Natural killer cell (primary cell): ENCODE measurements around the gene EXOC4. TPM values are rescaled to one million over a fixed set of nuclear protein-coding genes. Genes with fewer than 3 reads are reported as not detected.

Source experiments
- ATAC-seq, 3 donors: fragments of 150-1000 bp in 2 of 3; fragments of 200-7000 bp in 1 of 3; cut with Tn5 transposase; 1 replicate in 1 of 3; 2 replicates in 2 of 3; pipeline ENCODE4 v1.10.0; 2021; ENCODE audit warnings: mild to moderate bottlenecking in 2 of 3, moderate library complexity in 2 of 3
- DNase-seq, 2 donors: peaks; one replicate each; pipeline versions ENCODE4 v3.0.0 to v3.0.0-alpha.2; 2013 to 2021; ENCODE audit warnings: mixed read lengths in 1 of 2
- H3K27ac ChIP-seq: one replicate; pipeline ENCODE4 v1.5.1; 2013; ENCODE audit warnings: mild to moderate bottlenecking, low read length
- H3K27me3 ChIP-seq: one replicate; pipeline ENCODE4 v1.6.1; 2013; ENCODE audit warnings: low read length; ENCODE audit not compliant: control insufficient read depth, insufficient read depth
- H3K36me3 ChIP-seq: one replicate; pipeline ENCODE4 v1.6.1; 2013; ENCODE audit warnings: low read length; ENCODE audit not compliant: control insufficient read depth, insufficient read depth
- H3K4me1 ChIP-seq: one replicate; pipeline ENCODE4 v1.6.1; 2013; ENCODE audit warnings: low read length; ENCODE audit not compliant: control insufficient read depth, insufficient read depth
- H3K4me3 ChIP-seq: one replicate; pipeline ENCODE4 v1.5.1; 2013; ENCODE audit warnings: low read length
- H3K9me3 ChIP-seq: one replicate; pipeline ENCODE4 v1.6.1; 2013; ENCODE audit warnings: low read length; ENCODE audit not compliant: control insufficient read depth, insufficient read depth
- H3K27ac Mint-ChIP-seq, 2 donors: one replicate each; pipeline ENCODE4 v1.8.0; 2022; ENCODE audit warnings: mild to moderate bottlenecking in 2 of 2, mixed read lengths in 2 of 2, moderate library complexity in 1 of 2
- H3K27me3 Mint-ChIP-seq, 2 donors: one replicate each; pipeline ENCODE4 v1.8.0; 2022; ENCODE audit warnings: low read depth in 2 of 2, mixed read lengths in 2 of 2
- H3K36me3 Mint-ChIP-seq: one replicate; pipeline ENCODE4 v1.8.0; 2022; ENCODE audit warnings: mixed read lengths
- H3K4me1 Mint-ChIP-seq, 2 donors: one replicate each; pipeline ENCODE4 v1.8.0; 2022; ENCODE audit warnings: mixed read lengths in 2 of 2
- H3K4me3 Mint-ChIP-seq: one replicate; pipeline ENCODE4 v1.8.0; 2022; ENCODE audit warnings: mild to moderate bottlenecking, moderate library complexity, mixed read lengths
- H3K9me3 Mint-ChIP-seq, 2 donors: one replicate each; pipeline ENCODE4 v1.8.0; 2022; ENCODE audit warnings: mixed read lengths in 2 of 2
- WGBS: methylation state at CpG from one replicate; pipeline ENCODE4 v1.1.7; 2013; ENCODE audit warnings: missing lambda C conversion rate; ENCODE audit not compliant: insufficient coverage; 5-methylcytosine and 5-hydroxymethylcytosine counted together
- intact Hi-C: fragments of 100-400 bp; cut with micrococcal nuclease; formaldehyde crosslinking; loops from one replicate; pipeline ENCODE4 v1.14.2; 2022
- total RNA-seq, 4 donors: library from RNA; stranded (reverse); fragments of 120-200 nt in 1 of 4; gene quantifications; one replicate each; pipeline versions ENCODE4 v1.2.3 to v1.2.4, GENCODE V29; 2013 to 2022
- TF ChIP-seq, protein P1 (sequence below): fragments of 200-600 bp; IDR thresholded peaks from one replicate; pipeline ENCODE4 v1.8.0; 2022; ENCODE audit warnings: antibody characterized with exemption

Gene EXOC4
- total RNA-seq, 3 donors from 2014 or later (not counting 1 experiment from before 2014, with no cell fraction given) = 105 to 148 (median 123) TPM

DNA sequence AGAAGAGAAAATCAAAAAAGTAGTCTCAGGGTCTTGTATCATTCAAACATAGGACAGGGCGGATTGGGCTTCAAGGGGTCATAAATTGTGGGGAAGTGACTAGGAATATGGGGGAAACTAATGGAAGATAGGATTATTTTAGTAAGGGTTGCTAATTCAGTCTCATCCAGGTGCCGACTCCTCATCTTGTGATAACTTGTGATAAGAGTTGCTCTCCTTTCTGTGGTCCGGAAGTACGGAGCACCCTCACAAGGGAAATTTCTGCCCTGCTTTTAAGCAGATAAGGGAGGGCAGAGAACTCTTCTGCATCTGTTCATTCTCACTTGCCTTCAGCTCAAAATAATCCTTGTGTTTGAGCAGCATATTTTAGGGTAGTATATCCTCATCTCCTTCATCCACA is 437.9 kb downstream of the EXOC4 start:
- Histone ChIP-seq H3K9me3 (no peaks in the 10 kb centered on the region), H3K4me3 (no peak overlapping the region), H3K36me3 (no peaks in the 10 kb centered on the region), H3K4me1 (no peaks in the 10 kb centered on the region), H3K27ac (no peak overlapping the region), H3K27me3 (no peaks in the 10 kb centered on the region)
- ATAC-seq (no peak), DNase-seq (no peak)
- Mint-ChIP-seq H3K9me3 (no peaks in the 10 kb centered on the region), H3K27ac (no peak overlapping the region), H3K4me1 (peaks cover 2 to 7% of the 10 kb centered on the region in 2 donors), H3K36me3 (no peaks in the 10 kb centered on the region), H3K27me3 (no peaks in the 10 kb centered on the region), H3K4me3 (no peak overlapping the region)
- WGBS = 99% methylated on average over 3 of the region's 4 CpGs
- TF ChIP-seq, protein P1, sequence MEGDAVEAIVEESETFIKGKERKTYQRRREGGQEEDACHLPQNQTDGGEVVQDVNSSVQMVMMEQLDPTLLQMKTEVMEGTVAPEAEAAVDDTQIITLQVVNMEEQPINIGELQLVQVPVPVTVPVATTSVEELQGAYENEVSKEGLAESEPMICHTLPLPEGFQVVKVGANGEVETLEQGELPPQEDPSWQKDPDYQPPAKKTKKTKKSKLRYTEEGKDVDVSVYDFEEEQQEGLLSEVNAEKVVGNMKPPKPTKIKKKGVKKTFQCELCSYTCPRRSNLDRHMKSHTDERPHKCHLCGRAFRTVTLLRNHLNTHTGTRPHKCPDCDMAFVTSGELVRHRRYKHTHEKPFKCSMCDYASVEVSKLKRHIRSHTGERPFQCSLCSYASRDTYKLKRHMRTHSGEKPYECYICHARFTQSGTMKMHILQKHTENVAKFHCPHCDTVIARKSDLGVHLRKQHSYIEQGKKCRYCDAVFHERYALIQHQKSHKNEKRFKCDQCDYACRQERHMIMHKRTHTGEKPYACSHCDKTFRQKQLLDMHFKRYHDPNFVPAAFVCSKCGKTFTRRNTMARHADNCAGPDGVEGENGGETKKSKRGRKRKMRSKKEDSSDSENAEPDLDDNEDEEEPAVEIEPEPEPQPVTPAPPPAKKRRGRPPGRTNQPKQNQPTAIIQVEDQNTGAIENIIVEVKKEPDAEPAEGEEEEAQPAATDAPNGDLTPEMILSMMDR = no peak
- intact Hi-C loops = no loop called here

DNA sequence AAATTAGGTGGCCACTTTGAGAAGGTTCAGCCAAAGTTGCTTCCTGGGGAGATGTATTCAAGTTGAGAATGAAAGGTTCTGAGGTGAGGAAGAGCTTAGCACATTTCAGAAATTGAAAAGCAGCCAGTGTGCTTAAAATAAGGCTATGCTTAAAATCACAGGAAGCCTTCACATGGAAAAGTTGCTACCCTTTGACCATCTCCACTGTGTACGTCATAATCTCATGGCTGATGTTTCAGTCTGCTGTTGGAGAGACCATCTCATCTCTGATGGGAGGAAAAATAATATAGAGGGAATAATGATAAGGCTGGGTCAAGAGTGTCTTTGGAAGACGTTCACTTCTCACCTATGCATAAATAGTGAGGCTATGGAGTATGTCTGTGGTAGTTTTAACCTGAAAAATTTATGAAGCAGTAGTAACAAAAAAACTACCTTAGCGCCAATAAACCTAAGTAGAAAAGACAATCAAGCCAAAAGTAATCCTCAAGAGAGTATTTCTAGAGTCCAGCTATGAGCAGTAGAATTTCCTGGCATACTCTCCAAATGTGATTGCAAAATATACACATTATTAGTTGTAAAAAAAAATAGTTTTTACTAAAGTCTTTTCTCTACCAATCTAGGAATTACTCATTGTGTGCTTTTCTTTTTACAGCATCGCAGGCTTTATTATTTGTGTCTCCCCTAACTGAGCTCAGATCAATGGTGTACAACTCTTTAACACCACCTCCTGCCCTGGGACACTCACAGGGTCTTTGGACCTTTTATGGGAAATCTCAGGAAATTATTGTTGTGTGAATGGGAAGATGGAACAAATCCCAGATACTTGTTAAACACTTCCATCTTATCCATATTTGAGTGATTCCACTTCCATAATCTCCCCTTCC is 439.1 kb downstream of the EXOC4 start:
- intact Hi-C loops = no loop called here
- H3K27ac Mint-ChIP-seq = no peak overlapping the region
- Histone ChIP-seq H3K9me3 (no peaks in the 10 kb centered on the region), H3K27ac (no peak overlapping the region), H3K36me3 (no peaks in the 10 kb centered on the region), H3K27me3 (no peaks in the 10 kb centered on the region), H3K4me3 (no peak overlapping the region), H3K4me1 (peaks cover 4% of the 10 kb centered on the region)
- peaks cover 15 to 19% of the 10 kb centered on the region in 2 donors for H3K4me1 Mint-ChIP-seq
- no peaks in the 10 kb centered on the region for H3K36me3 Mint-ChIP-seq
- DNase-seq (no peak), ATAC-seq (no peak)
- 77% methylated on average over 2 of the region's 4 CpGs for WGBS
- no peaks in the 10 kb centered on the region for H3K27me3 Mint-ChIP-seq
- H3K4me3 Mint-ChIP-seq = no peak overlapping the region
- H3K9me3 Mint-ChIP-seq = no peaks in the 10 kb centered on the region
- TF ChIP-seq, protein P1 = no peak

DNA sequence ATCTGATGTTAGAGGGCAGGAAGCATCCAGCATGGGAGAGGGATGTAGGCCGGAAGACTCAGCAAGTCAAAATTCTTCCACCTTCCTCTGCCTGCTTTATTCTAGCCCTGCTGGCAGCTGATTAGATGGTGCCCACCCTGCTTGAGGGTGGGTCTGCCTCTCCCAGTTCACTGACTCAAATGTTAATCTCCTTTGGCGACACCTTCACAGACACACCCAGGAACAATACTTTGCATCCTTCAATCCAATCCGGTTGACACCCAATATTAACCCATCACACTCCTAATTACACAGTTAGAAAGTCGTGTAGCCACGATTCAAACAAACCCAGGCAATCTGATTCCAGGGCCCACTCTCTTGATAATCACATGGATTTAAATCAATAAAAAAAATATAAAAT is 440.4 kb downstream of the EXOC4 start:
- H3K27me3 ChIP-seq = no peaks in the 10 kb centered on the region
- Mint-ChIP-seq H3K4me1 (peaks cover 15 to 19% of the 10 kb centered on the region in 2 donors), H3K27ac (no peak overlapping the region), H3K27me3 (no peaks in the 10 kb centered on the region), H3K4me3 (no peak overlapping the region), H3K36me3 (no peaks in the 10 kb centered on the region), H3K9me3 (no peaks in the 10 kb centered on the region)
- H3K27ac ChIP-seq = no peak overlapping the region
- peaks cover 4% of the 10 kb centered on the region for H3K4me1 ChIP-seq
- H3K9me3 ChIP-seq = no peaks in the 10 kb centered on the region
- H3K36me3 ChIP-seq = no peaks in the 10 kb centered on the region
- ATAC-seq = no peak
- TF ChIP-seq, protein P1 = no peak
- DNase-seq = no peak
- H3K4me3 ChIP-seq = no peak overlapping the region
- intact Hi-C loops = no loop called here
- 92% methylated on average over 5 of the region's 5 CpGs for WGBS
